GM12801 (cell line): ENCODE measurements around the gene KBTBD2.

ENCODE experiments used
- TF ChIP-seq, protein P1 (sequence below): IDR thresholded peaks from one replicate; pipeline ENCODE4 v1.5.1; 2011; ENCODE audit warnings: control low read depth; ENCODE audit not compliant: insufficient read length; ENCODE audit errors: extremely low read depth

KBTBD2 gene

DNA sequence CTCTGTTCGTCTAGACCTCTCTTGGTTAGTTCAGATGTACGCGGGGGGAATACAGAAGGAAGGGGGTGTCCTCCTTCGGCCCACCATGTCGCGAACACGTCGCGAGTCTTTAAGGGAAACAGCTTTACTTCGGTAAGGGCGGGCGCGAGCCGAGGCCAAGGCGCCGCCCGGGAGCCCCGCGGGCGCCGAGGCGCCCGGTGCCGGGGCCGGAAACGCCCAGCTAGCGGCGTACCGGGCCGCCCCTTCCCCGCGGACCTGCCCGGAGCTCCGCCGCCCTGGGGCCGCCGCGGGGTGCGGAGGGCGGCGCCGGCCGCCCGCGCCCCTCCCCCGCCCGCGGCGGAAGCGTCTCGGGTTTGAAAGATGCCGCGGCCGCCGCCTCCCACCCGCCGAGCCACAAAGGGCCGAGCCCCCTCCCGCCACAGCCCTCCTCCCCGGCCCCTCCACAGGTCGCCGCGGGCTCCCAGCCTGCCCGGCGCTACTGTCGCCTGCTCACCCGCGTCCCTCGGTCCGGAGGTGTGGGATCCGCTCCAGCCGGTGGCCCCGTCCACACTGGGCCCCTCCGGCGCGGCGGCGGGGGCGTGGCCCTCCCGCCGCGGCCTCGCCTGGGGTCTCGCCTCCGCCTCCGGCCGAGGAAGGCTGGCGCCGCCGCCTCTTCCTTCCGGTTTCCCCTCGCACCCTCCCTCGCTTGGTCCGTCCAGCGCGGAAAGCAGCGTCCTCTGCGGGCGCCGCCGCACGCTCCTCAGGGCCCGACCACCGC, at the start of gene KBTBD2:
KBTBD2 (minus strand) TSS at position 718 of the 757 bp plus-strand sequence. CDS start 12,156 bp downstream, outside the sequence.
- TF ChIP-seq, protein P1, sequence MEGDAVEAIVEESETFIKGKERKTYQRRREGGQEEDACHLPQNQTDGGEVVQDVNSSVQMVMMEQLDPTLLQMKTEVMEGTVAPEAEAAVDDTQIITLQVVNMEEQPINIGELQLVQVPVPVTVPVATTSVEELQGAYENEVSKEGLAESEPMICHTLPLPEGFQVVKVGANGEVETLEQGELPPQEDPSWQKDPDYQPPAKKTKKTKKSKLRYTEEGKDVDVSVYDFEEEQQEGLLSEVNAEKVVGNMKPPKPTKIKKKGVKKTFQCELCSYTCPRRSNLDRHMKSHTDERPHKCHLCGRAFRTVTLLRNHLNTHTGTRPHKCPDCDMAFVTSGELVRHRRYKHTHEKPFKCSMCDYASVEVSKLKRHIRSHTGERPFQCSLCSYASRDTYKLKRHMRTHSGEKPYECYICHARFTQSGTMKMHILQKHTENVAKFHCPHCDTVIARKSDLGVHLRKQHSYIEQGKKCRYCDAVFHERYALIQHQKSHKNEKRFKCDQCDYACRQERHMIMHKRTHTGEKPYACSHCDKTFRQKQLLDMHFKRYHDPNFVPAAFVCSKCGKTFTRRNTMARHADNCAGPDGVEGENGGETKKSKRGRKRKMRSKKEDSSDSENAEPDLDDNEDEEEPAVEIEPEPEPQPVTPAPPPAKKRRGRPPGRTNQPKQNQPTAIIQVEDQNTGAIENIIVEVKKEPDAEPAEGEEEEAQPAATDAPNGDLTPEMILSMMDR, result no peak

DNA sequence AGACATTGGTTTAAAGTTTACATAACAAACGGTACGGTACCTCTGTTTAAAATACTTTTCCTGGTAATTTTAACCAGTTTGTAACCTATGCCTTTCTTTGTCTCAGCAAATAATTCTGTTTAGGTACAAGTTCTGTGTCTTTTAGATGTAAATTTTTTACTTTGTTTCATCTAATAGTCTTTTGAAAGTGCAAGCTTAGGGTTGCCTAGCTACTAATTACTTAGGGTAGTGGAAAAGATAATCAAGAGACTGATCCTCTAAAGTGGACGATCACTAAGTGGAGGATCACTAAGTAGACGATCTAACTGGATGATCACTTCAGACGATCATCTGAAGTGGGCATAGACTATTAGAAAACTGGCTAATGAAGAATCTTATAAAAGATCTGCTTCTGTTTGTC, 49.6 kb upstream of the KBTBD2 start:
- TF ChIP-seq, protein P1, result no peak

DNA sequence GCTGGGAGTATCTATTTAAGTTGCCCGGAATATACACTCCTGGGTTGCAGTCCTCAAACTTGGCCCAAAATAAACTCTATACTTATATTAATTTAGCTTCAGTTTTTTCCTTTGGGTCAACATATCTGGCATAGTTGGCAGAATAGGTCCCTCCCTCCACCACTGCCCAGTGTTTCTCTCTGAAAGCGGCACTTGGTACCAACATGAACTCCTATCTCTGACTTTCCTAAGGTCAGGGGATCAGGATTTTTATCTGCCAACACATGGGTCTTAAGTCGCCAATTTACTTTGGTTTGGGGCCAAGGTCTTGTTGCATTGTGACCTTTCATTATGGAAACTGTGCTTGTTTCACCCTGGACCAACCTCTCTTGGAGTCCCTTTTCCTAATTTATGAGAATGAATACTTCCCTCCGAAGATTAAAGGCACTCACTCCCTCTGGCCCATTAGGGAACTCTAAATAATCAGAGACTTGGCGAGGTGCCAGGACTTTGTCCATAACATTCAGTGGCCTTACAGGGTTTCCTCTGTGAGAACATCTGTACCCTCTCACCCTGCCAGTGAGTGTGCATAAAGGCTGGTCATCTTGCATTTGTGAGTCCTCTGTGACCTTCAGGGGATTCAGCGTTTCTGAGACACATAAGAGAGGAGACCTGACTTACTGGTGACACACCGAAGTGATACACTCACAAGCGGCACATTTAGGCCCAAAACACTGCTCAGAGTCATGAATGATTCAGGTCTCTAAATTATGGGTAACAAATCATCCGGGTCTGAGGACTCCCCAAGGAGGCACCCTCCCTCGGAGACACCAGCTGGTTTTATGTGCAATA, 46.0 kb upstream of the KBTBD2 start:
- TF ChIP-seq, protein P1, result no peak

DNA sequence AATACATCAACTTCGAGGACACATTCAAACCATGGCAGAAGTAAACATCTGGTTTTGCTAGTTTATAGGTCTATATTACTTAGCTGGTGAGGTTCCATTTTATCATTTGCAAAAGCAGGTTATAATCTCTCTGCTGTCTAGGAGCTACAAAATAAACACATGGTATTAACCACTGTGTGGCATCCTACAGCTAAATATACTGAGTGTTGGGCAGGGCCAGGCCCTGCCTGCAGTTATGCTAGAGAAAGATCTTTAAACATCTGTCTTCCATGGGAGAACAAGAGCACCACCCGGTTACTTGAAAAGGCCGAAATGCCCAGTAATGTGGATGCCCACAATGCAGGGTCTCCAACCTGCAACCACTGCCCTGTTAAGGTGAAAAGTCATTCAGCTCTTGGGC, 45.1 kb upstream of the KBTBD2 start:
- TF ChIP-seq, protein P1, result no peak

DNA sequence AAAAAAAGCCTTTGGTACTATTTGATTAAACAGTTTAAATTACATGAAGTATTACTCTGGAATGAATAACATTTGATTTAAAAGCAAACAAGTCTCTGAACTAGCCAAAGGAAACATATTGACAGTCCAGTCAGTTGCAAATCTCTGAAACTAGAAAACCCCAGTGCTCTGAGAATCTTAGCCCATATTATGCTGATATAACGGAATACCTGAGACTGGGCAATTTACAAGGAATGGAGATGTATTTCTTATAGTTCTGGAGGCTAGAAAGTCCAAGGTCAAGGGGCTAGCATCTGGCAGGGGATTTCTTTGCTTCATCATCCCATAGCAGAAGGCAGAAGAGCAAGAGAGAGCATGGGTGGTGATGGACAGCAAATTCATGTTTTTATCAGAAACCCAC, 44.0 kb upstream of the KBTBD2 start:
- TF ChIP-seq, protein P1, result no peak

DNA sequence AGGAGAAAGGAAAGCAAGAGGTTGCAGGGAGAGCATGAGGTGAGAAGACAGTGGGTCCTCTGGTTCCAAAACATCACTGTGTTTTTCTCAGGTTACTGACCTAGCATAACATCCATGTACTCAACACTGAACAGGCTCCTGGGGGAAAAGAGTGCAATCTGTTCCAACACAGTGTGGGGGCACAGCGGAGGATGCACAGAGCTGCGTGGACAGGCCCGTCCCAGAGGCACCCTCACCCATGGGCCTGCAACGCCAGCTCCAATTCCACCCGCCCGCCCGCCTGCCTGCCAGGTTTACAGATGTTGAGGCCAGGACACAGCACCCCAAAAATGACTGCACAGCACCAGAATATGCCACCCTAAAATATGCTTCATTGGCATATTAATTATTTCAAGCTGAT, 38.8 kb upstream of the KBTBD2 start:
- TF ChIP-seq, protein P1, result no peak

DNA sequence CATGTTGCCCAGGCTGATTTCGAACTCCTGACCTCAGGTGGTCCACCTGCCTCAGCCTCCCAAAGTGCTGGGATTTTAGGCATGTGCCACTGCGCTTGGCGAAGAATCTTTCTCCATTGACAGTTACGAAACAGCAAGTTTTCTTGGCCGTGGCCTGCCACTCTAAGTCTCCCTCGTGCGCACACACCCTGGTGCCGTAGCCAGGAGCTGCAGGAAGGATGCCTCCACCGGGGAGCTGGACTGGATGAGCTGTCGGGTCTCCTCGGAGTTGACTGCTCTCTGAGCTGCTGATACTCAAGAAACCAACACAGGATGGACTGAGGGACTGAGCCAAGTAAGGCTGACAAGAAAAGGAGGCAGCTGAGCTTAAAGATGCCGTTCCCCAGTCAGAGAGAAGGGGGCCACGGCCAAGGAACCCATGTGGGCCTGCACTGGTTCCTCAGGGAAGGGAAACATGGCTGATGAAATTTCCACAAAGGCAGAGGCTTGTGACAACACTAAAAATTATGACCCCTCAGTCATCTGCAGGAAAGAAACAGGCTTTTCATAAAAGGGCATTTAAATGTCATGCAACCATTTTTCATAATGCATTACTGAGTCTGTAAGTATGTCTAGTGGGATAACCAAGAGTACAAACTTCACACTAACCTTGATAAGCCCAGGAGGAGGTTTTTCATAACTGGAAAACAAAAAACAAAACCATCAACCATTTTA, 38.0 kb upstream of the KBTBD2 start:
- TF ChIP-seq, protein P1, result no peak
